ENCODE data around the gene BST2.

DNA sequence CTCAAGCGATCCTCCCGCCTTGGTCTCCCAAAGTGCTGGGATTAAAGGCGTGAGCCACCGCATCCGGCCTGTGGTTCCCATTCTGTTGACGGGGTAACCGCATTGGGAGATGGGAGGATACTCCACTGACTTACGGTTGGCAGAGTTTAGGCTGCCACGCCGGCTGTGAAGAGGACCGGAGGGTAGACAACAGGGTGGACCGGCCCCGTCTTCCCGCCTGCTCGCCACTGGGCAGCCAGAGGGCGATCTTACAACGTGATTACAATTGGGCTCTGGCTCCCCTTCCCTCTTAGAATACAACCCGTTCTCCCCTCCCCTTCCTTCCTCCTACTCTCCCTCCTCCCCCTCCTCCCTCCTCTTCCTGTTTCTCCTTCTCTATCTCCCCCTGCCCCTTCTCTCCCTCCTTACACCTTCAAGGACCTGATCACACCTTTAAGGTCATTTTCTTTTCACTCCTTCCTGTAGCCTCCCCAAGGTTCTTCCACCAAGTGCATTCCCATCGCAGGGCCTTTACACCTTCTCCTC lies 10.5 kb downstream of the BST2 start:
- TF ChIP-seq CSDC2 (CRISPR knock-in tag; IDR thresholded peaks at IDR 0.05) (no peak), ARNTL (CRISPR knock-in tag; IDR thresholded peaks at IDR 0.05; ENCODE audit: borderline replicate concordance, low read depth) (no peak), ZFP30 (CRISPR knock-in tag; IDR thresholded peaks at IDR 0.05) (no peak), TOX (CRISPR knock-in tag; IDR thresholded peaks at IDR 0.05; ENCODE audit: borderline replicate concordance) (no peak), ZC3H10 (CRISPR knock-in tag; IDR thresholded peaks at IDR 0.05) (no peak), RARB (CRISPR knock-in tag; IDR thresholded peaks at IDR 0.05) (no peak), PPARA (CRISPR knock-in tag; IDR thresholded peaks at IDR 0.05; ENCODE audit: borderline replicate concordance) (no peak)

Data from SK-N-SH treated with all-trans-retinoic acid at 6 μM for 48 hours (cell line).